H1 (cell line): ENCODE results near the gene MORF4L1. TPM values are rescaled to one million over a fixed set of nuclear protein-coding genes. Genes with fewer than 3 reads are reported as not detected.
"Not testable (repeated sequence)": the region's sequence is repeated elsewhere in the genome, so short reads cannot be mapped to it uniquely, and the experiment has no call there.

Experiments used
- CTCF ChIA-PET: fragments of 300-600 bp; sonication (Branson Sonifier 250); formaldehyde crosslinking; loops from one replicate; lab custom pipeline; 2021; ENCODE audit not compliant: partially characterized antibody; lab: Charles Lee
- POLR2A ChIA-PET: fragments of 300-600 bp; sonication (Branson Sonifier 250); formaldehyde crosslinking; loops from one replicate; lab custom pipeline; 2021; ENCODE audit warnings: inconsistent platforms; ENCODE audit not compliant: partially characterized antibody; lab: Charles Lee
- DNase-seq, 2 experiments: peaks; one replicate each; pipeline versions ENCODE4 v3.0.0 to v3.0.0-alpha.2; 2010 to 2022; ENCODE audit warnings: low spot score in 2 of 2, low read depth in 1 of 2, mixed read lengths in 1 of 2
- FAIRE-seq: peaks from 2 replicates; lab custom pipeline; 2011; peaks lifted over from hg19 to GRCh38; lab: Jason Lieb, UNC
- H2AFZ ChIP-seq: 2 replicates; pipeline ENCODE4 v1.8.1; 2012; ENCODE audit warnings: low read length, inconsistent platforms
- H2AK5ac ChIP-seq: 2 replicates; pipeline ENCODE4 v1.6.1; 2013; ENCODE audit warnings: low read depth, low read length
- H2BK120ac ChIP-seq: replicated peaks from 2 replicates; pipeline ENCODE3; 2013; ENCODE audit warnings: low read depth, low read length, inconsistent platforms
- H2BK12ac ChIP-seq: 2 replicates; pipeline ENCODE4 v1.6.1; 2013; ENCODE audit warnings: low read depth, low read length
- H2BK15ac ChIP-seq: 2 replicates; pipeline ENCODE4 v1.6.1; 2013; ENCODE audit warnings: low read length
- H2BK20ac ChIP-seq: 2 replicates; pipeline ENCODE4 v1.6.1; 2013; ENCODE audit warnings: low read length
- H2BK5ac ChIP-seq: 2 replicates; pipeline ENCODE4 v1.6.1; 2013; ENCODE audit warnings: low read depth, low read length
- H3K14ac ChIP-seq: 2 replicates; pipeline ENCODE4 v1.6.1; 2013; ENCODE audit warnings: inconsistent platforms; ENCODE audit not compliant: insufficient read length
- H3K18ac ChIP-seq: 2 replicates; pipeline ENCODE4 v1.6.1; 2013; ENCODE audit warnings: low read length; ENCODE audit errors: extremely low read depth
- H3K23ac ChIP-seq: 2 replicates; pipeline ENCODE4 v1.6.1; 2013; ENCODE audit warnings: inconsistent platforms; ENCODE audit not compliant: insufficient read length
- H3K23me2 ChIP-seq: 2 replicates; pipeline ENCODE4 v1.6.1; 2013; ENCODE audit warnings: low read depth, low read length
- H3K27ac ChIP-seq: 2 replicates; pipeline ENCODE4 v1.6.1; 2011; ENCODE audit warnings: low read depth, low read length, inconsistent platforms
- H3K27me3 ChIP-seq, 4 experiments: replicated peaks in 1 of 4; 1 replicate in 1 of 4; 2 replicates in 3 of 4; pipeline versions ENCODE4 v1.6.1 to v1.8.1; 2011 to 2013; ENCODE audit warnings: low read length in 3 of 4, mild to moderate bottlenecking in 3 of 4, inconsistent platforms in 2 of 4, mixed read lengths in 2 of 4, moderate library complexity in 1 of 4; ENCODE audit not compliant: control insufficient read depth in 3 of 4, insufficient read depth in 3 of 4; ENCODE audit errors: extremely low read depth in 1 of 4
- H3K36me3 ChIP-seq, 4 experiments: 2 replicates each; pipeline versions ENCODE4 v1.6.1 to v1.8.1; 2011 to 2013; ENCODE audit warnings: mild to moderate bottlenecking in 4 of 4, low read length in 3 of 4, moderate library complexity in 2 of 4, control low read depth in 1 of 4, inconsistent platforms in 1 of 4; ENCODE audit not compliant: insufficient read depth in 4 of 4, control insufficient read depth in 2 of 4
- H3K4ac ChIP-seq: replicated peaks from 2 replicates; pipeline ENCODE3; 2013; ENCODE audit warnings: low read length, low read depth, mixed read lengths, inconsistent platforms; ENCODE audit not compliant: insufficient read length
- H3K4me1 ChIP-seq, 4 experiments: replicated peaks in 1 of 4; 1 replicate in 1 of 4; 2 replicates in 3 of 4; pipeline versions ENCODE4 v1.6.1 to v1.8.1; 2011 to 2013; ENCODE audit warnings: low read length in 3 of 4, inconsistent platforms in 2 of 4, mixed read lengths in 1 of 4; ENCODE audit not compliant: insufficient read depth in 4 of 4, control insufficient read depth in 3 of 4
- H3K4me2 ChIP-seq, 2 experiments: 2 replicates each; pipeline versions ENCODE4 v1.6.1 to v1.8.1; 2011 to 2013; ENCODE audit warnings: low read depth in 2 of 2, low read length in 2 of 2, control low read depth in 1 of 2, inconsistent platforms in 1 of 2, mild to moderate bottlenecking in 1 of 2; ENCODE audit not compliant: insufficient read depth in 1 of 2
- H3K4me3 ChIP-seq, 4 experiments: fragments of 200-600, 300-600 bp in 1 of 4; sonication (generic), shearing (Covaris generic), sonication (Bioruptor Twin) in 1 of 4; 2 replicates each; pipeline versions ENCODE4 v1.5.1 to v1.8.1; 2011 to 2016; ENCODE audit warnings: low read length in 4 of 4, low read depth in 3 of 4, control low read depth in 2 of 4, inconsistent platforms in 2 of 4, mild to moderate bottlenecking in 2 of 4, mixed read lengths in 1 of 4, moderate library complexity in 1 of 4; ENCODE audit not compliant: insufficient read depth in 2 of 4; ENCODE audit errors: extremely low read depth in 1 of 4
- H3K56ac ChIP-seq: replicated peaks from 2 replicates; pipeline ENCODE3; 2013; ENCODE audit warnings: low read depth, mild to moderate bottlenecking, mixed read lengths, low read length, inconsistent platforms; ENCODE audit not compliant: insufficient read length
- H3K79me1 ChIP-seq: 2 replicates; pipeline ENCODE4 v1.6.1; 2013; ENCODE audit warnings: low read depth, low read length, control low read depth
- H3K79me2 ChIP-seq, 2 experiments: 2 replicates each; pipeline versions ENCODE4 v1.6.1 to v1.8.1; 2012 to 2013; ENCODE audit warnings: low read length in 2 of 2, mild to moderate bottlenecking in 2 of 2, inconsistent platforms in 1 of 2; ENCODE audit not compliant: insufficient read depth in 2 of 2, control insufficient read depth in 1 of 2
- H3K9ac ChIP-seq, 4 experiments: replicated peaks in 1 of 4; 1 replicate in 1 of 4; 2 replicates in 3 of 4; pipeline versions ENCODE4 v1.6.1 to v1.8.1; 2011 to 2013; ENCODE audit warnings: low read depth in 3 of 4, low read length in 3 of 4, control low read depth in 2 of 4, mild to moderate bottlenecking in 2 of 4, moderate library complexity in 2 of 4, inconsistent platforms in 1 of 4; ENCODE audit errors: extremely low read depth in 1 of 4
- H3K9me3 ChIP-seq, 2 experiments: 2 replicates each; pipeline versions ENCODE4 v1.6.1 to v1.8.1; 2012 to 2013; ENCODE audit warnings: mild to moderate bottlenecking in 2 of 2, moderate library complexity in 2 of 2, control low read depth in 1 of 2, inconsistent platforms in 1 of 2, low read depth in 1 of 2, low read length in 1 of 2, mixed read lengths in 1 of 2; ENCODE audit not compliant: insufficient read depth in 2 of 2
- H4K20me1 ChIP-seq, 2 experiments: replicated peaks in 1 of 2; 2 replicates each; pipeline versions ENCODE3 to v1.8.1; 2011 to 2013; ENCODE audit warnings: inconsistent platforms in 2 of 2, low read length in 2 of 2, mild to moderate bottlenecking in 1 of 2; ENCODE audit not compliant: insufficient read depth in 2 of 2, control insufficient read depth in 1 of 2
- H4K5ac ChIP-seq: 2 replicates; pipeline ENCODE4 v1.6.1; 2013; ENCODE audit warnings: low read length, low read depth, mixed read lengths, inconsistent platforms; ENCODE audit not compliant: insufficient read length
- H4K8ac ChIP-seq: 2 replicates; pipeline ENCODE4 v1.8.0; 2013; ENCODE audit warnings: mild to moderate bottlenecking, moderate library complexity, low read length, inconsistent platforms; ENCODE audit not compliant: insufficient read depth; ENCODE audit errors: extremely low read depth
- H4K91ac ChIP-seq: replicated peaks from 2 replicates; pipeline ENCODE3; 2013; ENCODE audit warnings: low read length, mixed read lengths, inconsistent platforms; ENCODE audit not compliant: insufficient read length
- EGR1 ChIP-seq: IDR thresholded peaks from 2 replicates; pipeline ENCODE4 v1.6.1; 2011; ENCODE audit warnings: low read depth, low read length, borderline replicate concordance
- WGBS, 2 experiments: shearing (Covaris generic) in 1 of 2; methylation state at CpG; one replicate each; pipeline versions ENCODE4 v1.1.6 to v1.1.7; 2013 to 2015; ENCODE audit warnings: low lambda C conversion rate in 2 of 2, mixed read lengths in 2 of 2, inconsistent platforms in 1 of 2, low coverage in 1 of 2, missing lambda C conversion rate in 1 of 2; ENCODE audit not compliant: insufficient replicate concordance in 2 of 2, insufficient coverage in 1 of 2, insufficient read length in 1 of 2; ENCODE audit errors: extremely low coverage in 1 of 2, missing lambda C conversion rate in 1 of 2; 5-methylcytosine and 5-hydroxymethylcytosine counted together
- polyA plus RNA-seq, 7 experiments: library from polyadenylated mRNA; depleted of rRNA in 3 of 7; stranded (reverse) in 5 of 7; unstranded in 2 of 7; fragments of >200 nt in 5 of 7; fragments of 200-250 nt in 2 of 7; gene quantifications; 1 replicate in 5 of 7; 2 replicates in 1 of 7; 4 replicates in 1 of 7; pipeline versions ENCODE4 v1.2.1 to v1.2.3, GENCODE V29; 2011 to 2013; ENCODE audit warnings: missing spikeins in 2 of 7, mixed read lengths in 2 of 7
- total RNA-seq: library from RNA; stranded (reverse); fragmentation: NEBNext Ultra II Directional; extraction: Animal tissue kit (Norgen Biotek cat#: 25700); gene quantifications from 2 replicates; pipeline ENCODE4 v1.2.1, GENCODE V29; 2021

The MORF4L1 gene
- total and polyA plus RNA-seq, 2 of the 8 experiments (the other 6 are each of a cell fraction or from before 2014, with no cell fraction given): 260 to 533 TPM

DNA sequence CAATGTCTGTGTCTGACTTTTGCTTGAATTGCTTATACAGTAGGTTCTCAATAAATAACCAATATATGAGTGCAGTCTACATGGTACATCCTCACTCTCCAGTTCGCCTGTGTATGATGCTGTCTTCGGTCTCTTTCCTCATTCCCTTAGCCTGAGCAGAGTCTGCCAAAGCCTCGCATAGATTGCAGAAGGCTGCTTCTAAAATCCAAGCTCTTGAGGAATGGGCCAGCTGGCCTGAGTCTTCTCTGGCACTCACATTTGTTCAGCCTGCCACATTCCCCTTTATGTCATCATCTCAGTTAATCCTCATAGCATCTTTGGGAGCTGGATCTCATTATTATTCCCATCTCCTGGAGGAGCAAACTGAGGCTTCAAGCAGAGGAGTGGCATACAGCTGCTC is 34.2 kb upstream of the MORF4L1 start:
- Histone ChIP-seq H3K79me1 (no peaks in the 10 kb centered on the region), H3K4me1 (peaks cover 0 to 3% (median 0%) of the 10 kb centered on the region in 4 experiments; a peak in 1 of 7 replicates), H3K9me3 (no peaks in the 10 kb centered on the region), H4K91ac (no peak overlapping the region), H3K56ac (no peak overlapping the region), H2BK15ac (no peak overlapping the region), H2BK12ac (no peak overlapping the region), H3K4me2 (no peak overlapping the region), H3K23me2 (no peaks in the 10 kb centered on the region), H3K79me2 (no peaks in the 10 kb centered on the region), H2BK120ac (no peak overlapping the region), H3K18ac (no peak overlapping the region), H2BK5ac (no peak overlapping the region), H3K4me3 (no peak overlapping the region), H3K36me3 (no peaks in the 10 kb centered on the region), H2BK20ac (no peak overlapping the region), H4K5ac (no peak overlapping the region), H3K4ac (no peak overlapping the region), H3K23ac (no peak overlapping the region), H4K20me1 (no peaks in the 10 kb centered on the region), H3K27me3 (no peaks in the 10 kb centered on the region), H3K14ac (no peak overlapping the region), H3K27ac (no peak overlapping the region), H4K8ac (no peak overlapping the region), H2AK5ac (no peak overlapping the region), H3K9ac (no peak overlapping the region), H2AFZ (no peak overlapping the region)
- ChIA-PET POLR2A (interaction anchor here (1.3 to 2.1 kb wide), 4 partner anchors 10 to 35 kb away, joined by 3 to 14 read pairs (median 4); partner anchors contain the start of gene MORF4L1), CTCF (interaction anchor here (0.6 to 4.0 kb wide), 6 partner anchors 9 to 120 kb away, joined by 3 to 14 read pairs (median 3); no protein-coding TSS in a partner anchor)
- FAIRE-seq (no peak), DNase-seq (no peak)
- no peak for TF ChIP-seq EGR1
- WGBS, 2 experiments: 97% methylated on average over 3 of the region's 3 CpGs; no CpG with 5 or more reads in 1 of the 2 experiments

DNA sequence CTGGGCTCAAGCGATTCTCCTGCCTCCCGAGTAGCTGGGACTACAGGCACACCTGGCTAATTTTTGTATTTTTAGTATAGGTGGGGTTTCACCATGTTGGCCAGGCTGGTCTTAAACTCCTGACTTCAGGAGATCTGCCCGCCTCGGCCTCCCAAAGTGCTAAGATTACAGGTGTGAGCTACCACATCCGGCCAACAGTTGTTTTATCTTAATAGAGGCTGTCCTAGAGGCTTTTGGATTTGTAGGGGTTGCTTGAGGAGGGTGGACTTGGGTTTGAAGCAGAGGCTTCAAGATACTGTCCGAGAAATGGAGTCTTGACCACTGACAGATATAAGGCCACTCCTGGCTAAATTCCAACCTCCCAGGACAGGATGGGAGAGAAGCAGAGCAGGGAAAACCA is 33.5 kb upstream of the MORF4L1 start:
- not testable (repeated sequence) for H3K23me2 ChIP-seq, H3K14ac ChIP-seq, H2BK5ac ChIP-seq, H3K4ac ChIP-seq, H3K27ac ChIP-seq, H3K36me3 ChIP-seq, H3K18ac ChIP-seq, H4K91ac ChIP-seq, H3K9ac ChIP-seq, H2BK120ac ChIP-seq, H3K4me1 ChIP-seq, H3K79me2 ChIP-seq, H2BK15ac ChIP-seq, H4K8ac ChIP-seq, H3K27me3 ChIP-seq, H4K20me1 ChIP-seq, H3K56ac ChIP-seq, H2BK12ac ChIP-seq, H2AK5ac ChIP-seq, H3K9me3 ChIP-seq, H3K79me1 ChIP-seq, DNase-seq, FAIRE-seq, H2AFZ ChIP-seq, H2BK20ac ChIP-seq, H3K4me2 ChIP-seq, H3K23ac ChIP-seq, H3K4me3 ChIP-seq, H4K5ac ChIP-seq
- POLR2A ChIA-PET: interaction anchor here (1.3 to 2.1 kb wide), 4 partner anchors 9 to 34 kb away, joined by 3 to 14 read pairs (median 4); partner anchors contain the start of gene MORF4L1
- CTCF ChIA-PET: interaction anchor here (0.6 to 4.0 kb wide), 5 partner anchors 9 to 121 kb away, joined by 3 to 14 read pairs (median 3); no protein-coding TSS in a partner anchor
- 89% methylated on average over 6 of the region's 6 CpGs; no CpG with 5 or more reads in 1 of the 2 experiments for WGBS, 2 experiments
